ENCODE measurements around the gene CC2D2B. TPM values are rescaled to one million over a fixed set of nuclear protein-coding genes. Genes with fewer than 3 reads are reported as not detected.

The CC2D2B gene
- total and polyA plus RNA-seq, 2 of the 13 experiments (the other 11 are each of a cell fraction or from before 2014, with no cell fraction given) = 0.20 TPM; not detected in 1

GRCh38 chr10:95935429-95935828, 27.7 kb downstream of the CC2D2B start:
- H3K36me3 ChIP-seq (replicated peaks in 1 of 2; ENCODE audit: control insufficient read depth in 1 of 2, insufficient read depth in 2 of 2, low read length in 2 of 2) = no peaks in the 10 kb centered on the region
- no peaks in the 10 kb centered on the region for H3K79me2 ChIP-seq (ENCODE audit: insufficient read depth, low read length)
- peaks cover 10% of the 10 kb centered on the region for H3K4me1 ChIP-seq (ENCODE audit: insufficient read depth, low read length)
- ChIA-PET POLR2A (no interaction called here), CTCF (ENCODE audit: low intra/inter-chr PET ratio, low total read pairs) (no interaction called here)
- WGBS (ENCODE audit: low lambda C conversion rate) = 86% methylated on average over 2 of the region's 2 CpGs
- H2AFZ ChIP-seq (ENCODE audit: low read length) = no peak overlapping the region
- in situ Hi-C loops (cut with HindIII; ENCODE audit: extremely low pct_ligation_motif_present, low pct_unique_long_range_greater_than_20kb) (no loop called here), intact Hi-C loops (cut with micrococcal nuclease; ENCODE audit: unreplicated experiment) (no loop called here)
- DNase-seq (ENCODE audit: low spot score) = no peak
- no peak for FAIRE-seq
- H3K27me3 ChIP-seq (ENCODE audit: control insufficient read depth in 1 of 2, insufficient read depth in 2 of 2, low read length in 2 of 2) = no peaks in the 10 kb centered on the region
- no peak overlapping the region for H3K4me2 ChIP-seq (ENCODE audit: low read depth, low read length)
- H3K27ac ChIP-seq (ENCODE audit: extremely low read length, insufficient read depth, low read length) = no peak overlapping the region
- H3K9me3 ChIP-seq (ENCODE audit: low read length) = no peaks in the 10 kb centered on the region
- H4K20me1 ChIP-seq (ENCODE audit: insufficient read depth, low read length) = no peaks in the 10 kb centered on the region; the same call in 1 of the 2 replicates
- H3K9ac ChIP-seq (ENCODE audit: insufficient read depth, low read depth, low read length) = no peak overlapping the region
- H3K4me3 ChIP-seq (replicated peaks in 1 of 3; ENCODE audit: insufficient read depth in 1 of 3, low read depth in 2 of 3, low read length in 3 of 3) = no peak overlapping the region
- ATAC-seq = no peak
- TF ChIP-seq LBX2 (CRISPR knock-in tag; IDR thresholded peaks at IDR 0.05; ENCODE audit: borderline replicate concordance) (no peak), NR0B2 (CRISPR knock-in tag; IDR thresholded peaks at IDR 0.05) (no peak), ZNF672 (CRISPR knock-in tag; IDR thresholded peaks at IDR 0.05) (no peak), PHB2 (IDR thresholded peaks at IDR 0.05; ENCODE audit: partially characterized antibody) (no peak), SRSF1 (optimal IDR thresholded peaks at IDR 0.05; ENCODE audit: low read depth, low read length) (no peak), ZNF556 (CRISPR knock-in tag; IDR thresholded peaks at IDR 0.05; ENCODE audit: borderline replicate concordance) (no peak), ZNF607 (CRISPR knock-in tag; IDR thresholded peaks at IDR 0.05; ENCODE audit: borderline replicate concordance) (no peak), ZFP41 (CRISPR knock-in tag; IDR thresholded peaks at IDR 0.05; ENCODE audit: borderline replicate concordance) (no peak), ZNF234 (CRISPR knock-in tag; conservative IDR thresholded peaks at IDR 0.05) (no peak), ZNF225 (CRISPR knock-in tag; IDR thresholded peaks at IDR 0.05) (no peak), SNAPC5 (CRISPR knock-in tag; IDR thresholded peaks at IDR 0.05; ENCODE audit: borderline replicate concordance) (no peak), HOXA9 (CRISPR knock-in tag; IDR thresholded peaks at IDR 0.05; ENCODE audit: borderline replicate concordance) (no peak), PHF5A (CRISPR knock-in tag; IDR thresholded peaks at IDR 0.05; ENCODE audit: low read depth, unreplicated experiment) (no peak), SIX1 (CRISPR knock-in tag; IDR thresholded peaks at IDR 0.05; ENCODE audit: borderline replicate concordance) (no peak), ZNF30 (CRISPR knock-in tag; IDR thresholded peaks at IDR 0.05) (no peak), HOXA7 (CRISPR knock-in tag; IDR thresholded peaks at IDR 0.05) (no peak), ZNF382 (CRISPR knock-in tag; IDR thresholded peaks at IDR 0.05; ENCODE audit: borderline replicate concordance) (no peak)
- TF ChIP-seq, protein P1, sequence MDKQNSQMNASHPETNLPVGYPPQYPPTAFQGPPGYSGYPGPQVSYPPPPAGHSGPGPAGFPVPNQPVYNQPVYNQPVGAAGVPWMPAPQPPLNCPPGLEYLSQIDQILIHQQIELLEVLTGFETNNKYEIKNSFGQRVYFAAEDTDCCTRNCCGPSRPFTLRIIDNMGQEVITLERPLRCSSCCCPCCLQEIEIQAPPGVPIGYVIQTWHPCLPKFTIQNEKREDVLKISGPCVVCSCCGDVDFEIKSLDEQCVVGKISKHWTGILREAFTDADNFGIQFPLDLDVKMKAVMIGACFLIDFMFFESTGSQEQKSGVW (CRISPR knock-in tag; IDR thresholded peaks at IDR 0.05; ENCODE audit: borderline replicate concordance) = no peak
- TF ChIP-seq, protein P2, sequence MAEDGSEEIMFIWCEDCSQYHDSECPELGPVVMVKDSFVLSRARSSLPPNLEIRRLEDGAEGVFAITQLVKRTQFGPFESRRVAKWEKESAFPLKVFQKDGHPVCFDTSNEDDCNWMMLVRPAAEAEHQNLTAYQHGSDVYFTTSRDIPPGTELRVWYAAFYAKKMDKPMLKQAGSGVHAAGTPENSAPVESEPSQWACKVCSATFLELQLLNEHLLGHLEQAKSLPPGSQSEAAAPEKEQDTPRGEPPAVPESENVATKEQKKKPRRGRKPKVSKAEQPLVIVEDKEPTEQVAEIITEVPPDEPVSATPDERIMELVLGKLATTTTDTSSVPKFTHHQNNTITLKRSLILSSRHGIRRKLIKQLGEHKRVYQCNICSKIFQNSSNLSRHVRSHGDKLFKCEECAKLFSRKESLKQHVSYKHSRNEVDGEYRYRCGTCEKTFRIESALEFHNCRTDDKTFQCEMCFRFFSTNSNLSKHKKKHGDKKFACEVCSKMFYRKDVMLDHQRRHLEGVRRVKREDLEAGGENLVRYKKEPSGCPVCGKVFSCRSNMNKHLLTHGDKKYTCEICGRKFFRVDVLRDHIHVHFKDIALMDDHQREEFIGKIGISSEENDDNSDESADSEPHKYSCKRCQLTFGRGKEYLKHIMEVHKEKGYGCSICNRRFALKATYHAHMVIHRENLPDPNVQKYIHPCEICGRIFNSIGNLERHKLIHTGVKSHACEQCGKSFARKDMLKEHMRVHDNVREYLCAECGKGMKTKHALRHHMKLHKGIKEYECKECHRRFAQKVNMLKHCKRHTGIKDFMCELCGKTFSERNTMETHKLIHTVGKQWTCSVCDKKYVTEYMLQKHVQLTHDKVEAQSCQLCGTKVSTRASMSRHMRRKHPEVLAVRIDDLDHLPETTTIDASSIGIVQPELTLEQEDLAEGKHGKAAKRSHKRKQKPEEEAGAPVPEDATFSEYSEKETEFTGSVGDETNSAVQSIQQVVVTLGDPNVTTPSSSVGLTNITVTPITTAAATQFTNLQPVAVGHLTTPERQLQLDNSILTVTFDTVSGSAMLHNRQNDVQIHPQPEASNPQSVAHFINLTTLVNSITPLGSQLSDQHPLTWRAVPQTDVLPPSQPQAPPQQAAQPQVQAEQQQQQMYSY (CRISPR knock-in tag; IDR thresholded peaks at IDR 0.05) = no peak
- TF ChIP-seq, protein P3, sequence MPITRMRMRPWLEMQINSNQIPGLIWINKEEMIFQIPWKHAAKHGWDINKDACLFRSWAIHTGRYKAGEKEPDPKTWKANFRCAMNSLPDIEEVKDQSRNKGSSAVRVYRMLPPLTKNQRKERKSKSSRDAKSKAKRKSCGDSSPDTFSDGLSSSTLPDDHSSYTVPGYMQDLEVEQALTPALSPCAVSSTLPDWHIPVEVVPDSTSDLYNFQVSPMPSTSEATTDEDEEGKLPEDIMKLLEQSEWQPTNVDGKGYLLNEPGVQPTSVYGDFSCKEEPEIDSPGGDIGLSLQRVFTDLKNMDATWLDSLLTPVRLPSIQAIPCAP (CRISPR knock-in tag; IDR thresholded peaks at IDR 0.05; ENCODE audit: low read depth) = no peak
- no TSS peak for BruUV-seq (replicated peaks)
